ENCODE data around the gene NUTM2G.
"Not testable (repeated sequence)": the region's sequence is repeated elsewhere in the genome, so short reads cannot be mapped to it uniquely, and the experiment has no call there.

- not testable (repeated sequence) for TF ChIP-seq CTCF, POLR2A (IDR thresholded peaks at IDR 0.05)
Observed at GRCh38 chr9:96983496-96984122, 55.0 kb downstream of the NUTM2G start.
